Suprapubic skin (tissue), 3 donors: Measurements from ENCODE around the gene STXBP1.

Source experiments
- EP300 ChIP-seq: sonication (generic); formaldehyde crosslinking; IDR thresholded peaks from one replicate; pipeline ENCODE4 v1.6.1; 2017; ENCODE audit warnings: antibody characterized with exemption
- TF ChIP-seq, protein P1 (sequence below), 2 donors: fragments of 200-600 bp in 1 of 2; fragments of 450-650 bp in 1 of 2; sonication (generic) in 1 of 2; IDR thresholded peaks; one replicate each; pipeline ENCODE4 v1.5.1; 2016 to 2019; ENCODE audit warnings: antibody characterized with exemption in 2 of 2, mild to moderate bottlenecking in 1 of 2, moderate library complexity in 1 of 2

DNA sequence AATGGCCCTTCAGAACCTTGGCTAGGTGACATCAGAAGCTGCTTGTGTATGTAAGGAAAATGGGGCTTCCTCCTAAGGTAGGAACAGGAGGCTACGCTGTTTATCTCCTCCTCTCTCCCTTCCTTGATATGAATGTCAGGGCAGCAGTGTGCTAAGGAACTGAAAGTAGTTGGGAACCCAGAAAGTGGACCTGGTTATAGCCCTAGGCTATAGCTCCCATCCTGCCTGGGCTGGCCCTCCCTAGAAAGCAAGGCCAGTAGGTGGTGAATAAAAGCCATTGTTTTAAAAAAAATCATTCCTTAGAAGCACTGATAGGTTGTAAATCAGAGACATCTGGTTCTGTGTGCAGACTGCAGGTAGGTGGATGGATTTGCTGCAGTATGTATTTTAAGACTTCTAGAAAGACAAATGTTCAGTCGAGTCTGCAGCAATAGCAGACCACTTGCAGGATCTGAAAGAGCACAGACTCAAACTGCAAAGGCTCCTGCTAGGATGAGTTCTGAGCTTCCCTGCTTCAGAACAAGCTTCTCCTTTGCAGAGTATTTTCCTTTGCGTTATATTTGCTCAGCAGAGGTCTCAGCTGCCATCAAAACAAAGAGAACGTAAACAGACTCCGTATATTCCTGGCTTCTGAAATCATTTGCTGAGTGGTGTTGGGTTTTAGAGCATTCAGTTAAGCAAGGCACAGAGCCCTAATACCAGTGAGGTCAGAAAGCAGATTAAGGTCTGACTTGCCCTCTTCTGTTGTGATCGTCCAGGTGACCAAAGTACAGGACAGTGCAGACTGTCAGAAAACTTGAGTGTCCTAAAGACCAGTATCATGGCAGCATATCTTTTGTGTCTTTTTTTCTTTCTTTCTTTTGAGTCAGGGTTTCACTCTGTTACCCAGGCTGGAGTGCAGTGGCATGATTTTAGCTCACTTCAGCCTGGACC is 74.7 kb downstream of the STXBP1 start:
- TF ChIP-seq, protein P1, sequence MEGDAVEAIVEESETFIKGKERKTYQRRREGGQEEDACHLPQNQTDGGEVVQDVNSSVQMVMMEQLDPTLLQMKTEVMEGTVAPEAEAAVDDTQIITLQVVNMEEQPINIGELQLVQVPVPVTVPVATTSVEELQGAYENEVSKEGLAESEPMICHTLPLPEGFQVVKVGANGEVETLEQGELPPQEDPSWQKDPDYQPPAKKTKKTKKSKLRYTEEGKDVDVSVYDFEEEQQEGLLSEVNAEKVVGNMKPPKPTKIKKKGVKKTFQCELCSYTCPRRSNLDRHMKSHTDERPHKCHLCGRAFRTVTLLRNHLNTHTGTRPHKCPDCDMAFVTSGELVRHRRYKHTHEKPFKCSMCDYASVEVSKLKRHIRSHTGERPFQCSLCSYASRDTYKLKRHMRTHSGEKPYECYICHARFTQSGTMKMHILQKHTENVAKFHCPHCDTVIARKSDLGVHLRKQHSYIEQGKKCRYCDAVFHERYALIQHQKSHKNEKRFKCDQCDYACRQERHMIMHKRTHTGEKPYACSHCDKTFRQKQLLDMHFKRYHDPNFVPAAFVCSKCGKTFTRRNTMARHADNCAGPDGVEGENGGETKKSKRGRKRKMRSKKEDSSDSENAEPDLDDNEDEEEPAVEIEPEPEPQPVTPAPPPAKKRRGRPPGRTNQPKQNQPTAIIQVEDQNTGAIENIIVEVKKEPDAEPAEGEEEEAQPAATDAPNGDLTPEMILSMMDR (IDR thresholded peaks at IDR 0.05) = no peak
- TF ChIP-seq EP300 = no peak
